ENCODE data around the gene ANKS1A.

Gene ANKS1A

GRCh38 chr6:34865107-34865506 is 23.9 kb upstream of the ANKS1A start:
- TF ChIP-seq EGR2 (tag by site-specific recombination; IDR thresholded peaks at IDR 0.05; ENCODE audit: low read depth) (no peak), SCRT1 (tag by site-specific recombination; IDR thresholded peaks at IDR 0.05; ENCODE audit: borderline replicate concordance) (no peak), ZNF747 (tag by site-specific recombination; IDR thresholded peaks at IDR 0.05) (no peak), ZNF645 (tag by site-specific recombination; IDR thresholded peaks at IDR 0.05) (no peak), GLIS2 (tag by site-specific recombination; IDR thresholded peaks at IDR 0.05) (no peak), ZNF449 (tag by site-specific recombination; IDR thresholded peaks at IDR 0.05) (no peak), ZSCAN4 (tag by site-specific recombination; IDR thresholded peaks at IDR 0.05) (no peak), ZNF561 (tag by site-specific recombination; IDR thresholded peaks at IDR 0.05; ENCODE audit: borderline replicate concordance) (no peak), AEBP2 (tag by site-specific recombination; IDR thresholded peaks at IDR 0.05; ENCODE audit: borderline replicate concordance) (no peak), ZNF571 (tag by site-specific recombination; IDR thresholded peaks at IDR 0.05) (no peak), ZNF768 (tag by site-specific recombination; IDR thresholded peaks at IDR 0.05) (no peak), ZNF513 (tag by site-specific recombination; IDR thresholded peaks at IDR 0.05) (no peak), ZFP37 (tag by site-specific recombination; IDR thresholded peaks at IDR 0.05) (no peak), ZNF423 (tag by site-specific recombination; IDR thresholded peaks at IDR 0.05) (no peak), ZNF548 (tag by site-specific recombination; IDR thresholded peaks at IDR 0.05) (no peak), ZBTB48 (tag by site-specific recombination; IDR thresholded peaks at IDR 0.05) (no peak), ZNF398 (tag by site-specific recombination; IDR thresholded peaks at IDR 0.05) (no peak)
- H3K4me1 ChIP-seq (ENCODE audit: control insufficient read depth, insufficient read depth, low read length): no peaks in the 10 kb centered on the region
- H3K9me3 ChIP-seq (ENCODE audit: control insufficient read depth, insufficient read depth, low read depth, low read length): no peaks in the 10 kb centered on the region
- peaks cover 44 to 53% of the 10 kb centered on the region in 2 experiments for H3K36me3 ChIP-seq (ENCODE audit: control insufficient read depth in 2 of 2, insufficient read depth in 1 of 2, low read length in 2 of 2)
- H3K27ac ChIP-seq (ENCODE audit: extremely low read depth, low read depth, low read length): no peak overlapping the region
- POLR2A ChIA-PET: no interaction called here
- CTCF ChIA-PET: no interaction called here
- H3K4me3 ChIP-seq (ENCODE audit: low read depth, low read length): no peak overlapping the region

GRCh38 chr6:34866509-34866908 is 22.5 kb upstream of the ANKS1A start:
- Histone ChIP-seq H3K27ac (ENCODE audit: extremely low read depth, low read depth, low read length) (no peak overlapping the region), H3K9me3 (ENCODE audit: control insufficient read depth, insufficient read depth, low read depth, low read length) (no peaks in the 10 kb centered on the region), H3K36me3 (ENCODE audit: control insufficient read depth in 2 of 2, insufficient read depth in 1 of 2, low read length in 2 of 2) (peaks cover 48 to 51% of the 10 kb centered on the region in 2 experiments), H3K4me1 (ENCODE audit: control insufficient read depth, insufficient read depth, low read length) (no peaks in the 10 kb centered on the region), H3K4me3 (ENCODE audit: low read depth, low read length) (no peak overlapping the region)
- TF ChIP-seq ZNF146 (tag by site-specific recombination; IDR thresholded peaks at IDR 0.05) (peak; percentile 49; the same call in 1 of the 2 replicates), ZNF670 (tag by site-specific recombination; IDR thresholded peaks at IDR 0.05; ENCODE audit: low read depth) (no peak)
- POLR2A ChIA-PET: no interaction called here
- CTCF ChIA-PET: no interaction called here

All from HEK293 (cell line).